ENCODE results near the gene DNAJC11. TPM values are rescaled to one million over a fixed set of nuclear protein-coding genes. Genes with fewer than 3 reads are reported as not detected.

Gene DNAJC11
- total RNA-seq, 3 donors from 2014 or later (not counting 1 experiment from before 2014, with no cell fraction given): 28.7 to 40.1 (median 36.2) TPM

DNA sequence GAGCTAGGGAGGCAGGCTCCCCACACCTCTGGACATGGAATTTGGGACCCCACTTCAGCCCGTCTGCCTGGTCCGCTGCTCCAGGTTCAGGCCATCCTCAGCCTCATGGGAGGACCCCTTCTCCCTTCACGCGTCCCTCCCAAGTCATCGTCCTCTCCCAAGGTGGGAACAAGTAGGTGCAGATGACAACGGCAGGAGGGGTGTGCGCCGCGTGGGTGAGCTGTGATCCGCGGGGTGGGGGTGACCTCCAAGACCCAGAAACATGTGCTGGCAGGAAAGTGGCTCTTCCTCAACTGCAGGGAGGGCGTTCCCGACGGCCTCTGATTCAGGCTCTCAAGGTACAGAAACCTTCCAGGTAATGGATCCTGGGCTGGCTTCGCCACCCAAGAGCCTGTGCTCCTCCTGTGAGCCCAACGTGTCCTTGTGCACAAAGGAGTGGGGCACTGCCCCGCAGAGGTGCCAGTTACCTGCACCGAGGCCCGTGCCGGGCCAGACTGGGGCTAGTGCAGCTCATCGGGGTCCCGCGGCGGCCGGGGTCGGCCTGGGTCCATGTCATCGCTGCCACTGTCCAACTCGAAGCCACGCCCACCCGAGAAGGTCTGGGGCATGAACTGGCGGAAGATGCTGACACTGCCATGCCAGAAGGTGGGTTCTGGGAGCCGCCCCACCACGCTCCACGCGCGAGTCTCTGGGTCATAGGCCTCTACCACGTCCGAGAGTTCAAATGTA lies 108.6 kb downstream of the DNAJC11 start:
- DNase-seq (no peak), ATAC-seq (no peak)
- H3K9me3 ChIP-seq (ENCODE audit: control insufficient read depth, insufficient read depth, low read length): no peaks in the 10 kb centered on the region
- Mint-ChIP-seq H3K9me3 (no peaks in the 10 kb centered on the region), H3K27me3 (ENCODE audit: low read depth in 2 of 2) (no peaks in the 10 kb centered on the region), H3K4me1 (peaks cover 28 to 45% of the 10 kb centered on the region in 2 donors), H3K4me3 (no peak overlapping the region), H3K36me3 (no peaks in the 10 kb centered on the region), H3K27ac (no peak overlapping the region)
- TF ChIP-seq, protein P1, sequence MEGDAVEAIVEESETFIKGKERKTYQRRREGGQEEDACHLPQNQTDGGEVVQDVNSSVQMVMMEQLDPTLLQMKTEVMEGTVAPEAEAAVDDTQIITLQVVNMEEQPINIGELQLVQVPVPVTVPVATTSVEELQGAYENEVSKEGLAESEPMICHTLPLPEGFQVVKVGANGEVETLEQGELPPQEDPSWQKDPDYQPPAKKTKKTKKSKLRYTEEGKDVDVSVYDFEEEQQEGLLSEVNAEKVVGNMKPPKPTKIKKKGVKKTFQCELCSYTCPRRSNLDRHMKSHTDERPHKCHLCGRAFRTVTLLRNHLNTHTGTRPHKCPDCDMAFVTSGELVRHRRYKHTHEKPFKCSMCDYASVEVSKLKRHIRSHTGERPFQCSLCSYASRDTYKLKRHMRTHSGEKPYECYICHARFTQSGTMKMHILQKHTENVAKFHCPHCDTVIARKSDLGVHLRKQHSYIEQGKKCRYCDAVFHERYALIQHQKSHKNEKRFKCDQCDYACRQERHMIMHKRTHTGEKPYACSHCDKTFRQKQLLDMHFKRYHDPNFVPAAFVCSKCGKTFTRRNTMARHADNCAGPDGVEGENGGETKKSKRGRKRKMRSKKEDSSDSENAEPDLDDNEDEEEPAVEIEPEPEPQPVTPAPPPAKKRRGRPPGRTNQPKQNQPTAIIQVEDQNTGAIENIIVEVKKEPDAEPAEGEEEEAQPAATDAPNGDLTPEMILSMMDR (IDR thresholded peaks at IDR 0.05): no peak
- peaks cover 35% of the 10 kb centered on the region for H3K4me1 ChIP-seq (ENCODE audit: control insufficient read depth, insufficient read depth, low read length)
- H3K27me3 ChIP-seq (ENCODE audit: control insufficient read depth, insufficient read depth, low read length): no peaks in the 10 kb centered on the region
- no peak overlapping the region for H3K4me3 ChIP-seq (ENCODE audit: low read length)
- peaks cover 65% of the 10 kb centered on the region for H3K36me3 ChIP-seq (ENCODE audit: control insufficient read depth, insufficient read depth, low read length)
- H3K27ac ChIP-seq (ENCODE audit: low read length): no peak overlapping the region
- intact Hi-C loops (cut with micrococcal nuclease): no loop called here
- 96% methylated on average over 38 of the region's 38 CpGs for WGBS (ENCODE audit: insufficient coverage)

DNA sequence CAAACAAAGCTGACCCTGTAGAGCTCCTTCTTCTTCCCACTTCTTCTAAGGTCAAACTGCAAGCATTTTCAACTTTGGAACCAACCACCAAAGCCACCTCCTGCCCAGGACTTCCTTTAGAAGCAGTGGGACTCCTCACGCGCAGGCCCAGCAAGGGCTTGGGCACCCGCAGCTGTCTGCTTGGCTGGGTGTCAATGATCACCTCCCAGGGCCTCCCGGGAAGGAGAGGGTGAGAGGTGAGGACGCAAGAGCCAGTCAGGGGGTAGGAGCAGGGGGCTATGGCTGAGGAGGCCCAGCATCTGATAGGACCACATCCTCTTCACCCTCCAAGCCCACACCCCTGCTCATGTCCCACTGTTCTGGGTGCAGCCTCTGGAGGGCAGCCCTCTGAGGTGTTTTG lies 109.2 kb downstream of the DNAJC11 start:
- H3K36me3 Mint-ChIP-seq: no peaks in the 10 kb centered on the region
- TF ChIP-seq, protein P1 (IDR thresholded peaks at IDR 0.05): no peak
- intact Hi-C loops (cut with micrococcal nuclease): no loop called here
- H3K36me3 ChIP-seq (ENCODE audit: control insufficient read depth, insufficient read depth, low read length): peaks cover 64% of the 10 kb centered on the region
- no peaks in the 10 kb centered on the region for H3K27me3 ChIP-seq (ENCODE audit: control insufficient read depth, insufficient read depth, low read length)
- peaks cover 28 to 45% of the 10 kb centered on the region in 2 donors for H3K4me1 Mint-ChIP-seq
- peak in 1 of 3 donors; percentile 26 for ATAC-seq
- H3K4me3 Mint-ChIP-seq: peak overlapping the region; percentile 21
- 21% methylated on average over 5 of the region's 5 CpGs for WGBS (ENCODE audit: insufficient coverage)
- no peak overlapping the region for H3K27ac ChIP-seq (ENCODE audit: low read length)
- H3K27me3 Mint-ChIP-seq (ENCODE audit: low read depth in 2 of 2): no peaks in the 10 kb centered on the region
- no peak for DNase-seq
- no peak overlapping the region for H3K4me3 ChIP-seq (ENCODE audit: low read length)
- peaks cover 31% of the 10 kb centered on the region for H3K4me1 ChIP-seq (ENCODE audit: control insufficient read depth, insufficient read depth, low read length)
- peak overlapping the region in 1 of 2 donors; percentile 33 for H3K27ac Mint-ChIP-seq
- no peaks in the 10 kb centered on the region for H3K9me3 ChIP-seq (ENCODE audit: control insufficient read depth, insufficient read depth, low read length)
- no peaks in the 10 kb centered on the region for H3K9me3 Mint-ChIP-seq

DNA sequence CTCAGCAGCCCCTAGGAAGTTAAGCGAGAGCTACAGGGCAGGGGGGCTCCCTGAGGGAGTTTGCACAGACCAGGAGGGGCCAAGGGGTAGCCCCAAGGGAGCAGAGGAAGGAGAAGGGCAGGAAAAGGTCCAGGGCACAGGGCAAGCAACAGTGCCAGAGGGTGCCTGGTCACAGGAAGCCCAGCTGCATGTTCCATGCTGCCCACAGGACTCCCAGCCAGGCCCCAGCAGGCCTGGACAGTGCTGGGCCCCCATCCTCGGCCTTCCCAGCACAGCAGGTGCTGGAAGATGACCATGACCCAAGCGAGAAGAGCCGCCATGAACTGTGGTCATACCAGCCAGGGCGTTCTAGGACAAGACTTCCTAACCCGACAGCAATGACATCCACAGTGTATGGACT lies 110.0 kb downstream of the DNAJC11 start:
- Histone ChIP-seq H3K27ac (ENCODE audit: low read length) (peak overlapping the region; percentile 3), H3K4me1 (ENCODE audit: control insufficient read depth, insufficient read depth, low read length) (peaks cover 27% of the 10 kb centered on the region), H3K4me3 (ENCODE audit: low read length) (no peak overlapping the region), H3K36me3 (ENCODE audit: control insufficient read depth, insufficient read depth, low read length) (peaks cover 60% of the 10 kb centered on the region), H3K27me3 (ENCODE audit: control insufficient read depth, insufficient read depth, low read length) (no peaks in the 10 kb centered on the region), H3K9me3 (ENCODE audit: control insufficient read depth, insufficient read depth, low read length) (no peaks in the 10 kb centered on the region)
- 92% methylated on average over 6 of the region's 6 CpGs for WGBS (ENCODE audit: insufficient coverage)
- Mint-ChIP-seq H3K9me3 (no peaks in the 10 kb centered on the region), H3K4me1 (peaks cover 28 to 45% of the 10 kb centered on the region in 2 donors), H3K27ac (peak overlapping the region in 1 of 2 donors; percentile 33), H3K27me3 (ENCODE audit: low read depth in 2 of 2) (no peaks in the 10 kb centered on the region), H3K4me3 (no peak overlapping the region), H3K36me3 (no peaks in the 10 kb centered on the region)
- DNase-seq: no peak
- TF ChIP-seq, protein P1 (IDR thresholded peaks at IDR 0.05): no peak
- intact Hi-C loops (cut with micrococcal nuclease): no loop called here
- no peak for ATAC-seq

Measured in natural killer cell (primary cell).